ENCODE data around the gene SORCS1.

SORCS1 gene

DNA sequence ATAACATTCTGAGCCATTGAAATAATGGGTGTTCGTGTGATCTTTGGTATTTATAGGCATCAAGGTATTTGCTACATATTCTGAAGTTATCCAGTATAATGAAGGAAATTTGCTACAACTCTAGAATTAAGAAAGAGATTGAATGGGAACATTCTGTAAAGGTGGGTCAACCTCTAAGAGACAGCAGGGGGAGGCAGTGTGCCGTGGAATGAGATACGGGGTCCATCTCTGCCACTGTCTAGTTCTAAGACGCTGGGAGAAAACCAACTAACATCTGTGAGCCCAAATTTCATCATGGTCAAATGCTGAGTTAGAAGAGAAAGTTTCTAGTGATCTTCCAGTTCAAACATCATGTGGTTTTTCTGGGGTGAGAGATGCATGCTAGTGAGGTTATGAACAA lies 368.9 kb downstream of the SORCS1 start:
- DNase-seq: no peak

DNA sequence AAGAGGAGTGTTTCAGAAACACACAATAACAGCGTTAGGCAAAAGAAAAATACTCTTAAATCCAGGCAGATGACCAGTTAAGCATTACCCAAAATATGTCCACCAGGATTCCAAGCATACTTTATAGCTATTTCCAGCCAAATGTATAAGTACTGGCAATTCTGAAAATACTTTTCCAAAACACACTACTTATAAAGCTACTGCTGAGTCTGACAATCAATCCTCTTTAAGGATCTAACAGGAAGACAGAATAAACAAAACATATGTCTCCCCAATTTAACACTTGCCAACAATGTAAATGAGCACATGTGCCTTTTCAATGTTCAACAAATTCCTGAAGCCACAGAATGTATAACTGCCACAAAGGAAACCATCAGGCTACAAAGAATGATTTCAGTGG lies 370.9 kb downstream of the SORCS1 start:
- no peak for DNase-seq

DNA sequence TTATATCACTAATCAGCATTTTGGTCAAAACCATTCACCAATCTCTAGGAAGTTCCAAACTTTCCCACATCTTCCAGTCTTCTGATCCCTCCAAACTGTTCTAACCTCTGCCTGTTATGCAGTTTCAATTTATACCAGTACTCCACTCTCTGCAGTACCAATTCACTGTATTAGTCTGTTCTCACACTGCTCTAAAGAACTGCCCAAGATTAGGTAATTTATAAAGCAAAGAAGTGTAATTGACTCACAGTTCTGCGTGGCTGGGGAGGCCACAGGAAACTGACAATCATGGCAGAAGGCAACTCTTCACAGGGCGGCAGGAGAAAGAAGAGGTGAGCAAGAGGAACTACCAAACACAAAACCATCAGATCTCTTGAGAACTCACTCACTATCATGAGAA lies 374.9 kb downstream of the SORCS1 start:
- no peak for DNase-seq

DNA sequence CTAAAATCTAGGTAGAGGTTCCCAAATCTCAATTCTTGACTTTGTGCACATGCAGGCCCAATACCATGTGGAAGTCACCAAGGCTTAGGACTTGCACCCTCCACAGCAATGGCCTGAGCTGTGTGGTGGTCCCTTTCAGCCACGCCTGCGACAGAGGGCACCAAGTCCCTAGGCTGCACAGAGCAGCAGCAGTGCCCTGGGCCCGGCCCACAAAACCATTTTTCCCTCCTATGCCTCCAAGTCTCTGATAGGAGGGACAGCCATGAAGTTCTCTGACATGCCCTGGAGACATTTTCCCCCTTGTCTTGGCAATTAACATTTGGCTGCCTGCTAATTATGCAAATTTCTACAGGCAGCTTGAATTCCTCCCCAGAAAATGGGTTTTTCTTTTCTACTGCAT lies 375.5 kb downstream of the SORCS1 start:
- DNase-seq: no peak

DNA sequence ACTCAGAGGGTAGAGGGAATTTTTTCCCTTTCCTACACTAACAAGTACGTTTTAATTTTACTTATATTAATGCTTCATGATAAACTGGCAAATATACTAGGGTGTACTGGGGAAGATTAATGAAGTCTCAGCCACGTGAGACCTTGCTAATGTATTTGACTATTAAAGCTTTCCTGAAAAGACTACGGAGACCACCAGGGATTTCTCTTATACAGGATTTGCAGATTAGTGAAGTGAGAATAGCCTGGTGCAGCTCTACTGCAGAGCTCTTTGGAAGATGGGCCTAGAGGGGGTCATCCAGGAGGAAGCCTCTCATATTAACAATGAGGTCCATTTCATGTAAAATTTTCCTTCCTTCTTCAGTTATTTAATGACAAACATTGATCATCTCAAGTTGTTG lies 379.0 kb downstream of the SORCS1 start:
- DNase-seq: no peak

DNA sequence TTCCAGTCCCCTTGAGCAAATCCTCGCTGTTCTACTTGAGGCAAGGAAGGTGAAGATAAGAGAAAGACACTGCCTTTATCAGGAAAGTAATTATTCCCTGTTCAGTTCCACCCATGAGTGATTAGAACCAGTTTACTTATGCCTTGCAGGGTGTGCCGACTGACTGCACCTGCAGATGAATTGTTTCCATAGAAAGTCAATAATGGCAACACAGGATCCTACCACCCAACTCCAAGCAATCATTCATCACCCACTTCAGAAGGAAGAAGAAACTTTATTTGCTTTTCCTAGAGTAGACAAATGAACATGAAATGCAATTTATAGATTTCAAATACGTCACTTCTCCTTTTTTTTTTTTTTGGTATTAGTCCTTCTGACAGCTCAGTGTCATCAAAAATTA lies 383.9 kb downstream of the SORCS1 start:
- DNase-seq: no peak

DNA sequence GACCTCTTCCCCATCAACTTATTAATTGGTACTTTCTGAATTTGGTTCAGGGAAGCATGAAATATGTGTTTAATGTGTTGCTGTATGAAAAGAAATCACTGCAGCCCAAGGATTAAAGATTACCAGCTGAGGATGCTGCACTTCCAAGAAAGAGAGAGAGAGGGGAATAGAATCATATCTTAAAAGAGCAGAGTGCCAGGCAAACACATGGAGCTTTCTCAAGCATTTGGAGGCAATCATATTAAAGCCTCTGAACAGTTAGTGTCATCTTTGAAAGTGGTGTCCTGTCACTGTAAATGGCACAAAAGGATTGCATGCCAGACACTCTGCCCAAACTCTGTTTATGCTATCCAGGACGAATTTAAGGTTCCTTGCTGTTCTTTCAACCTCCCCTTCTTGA lies 386.7 kb downstream of the SORCS1 start:
- DNase-seq: no peak

DNA sequence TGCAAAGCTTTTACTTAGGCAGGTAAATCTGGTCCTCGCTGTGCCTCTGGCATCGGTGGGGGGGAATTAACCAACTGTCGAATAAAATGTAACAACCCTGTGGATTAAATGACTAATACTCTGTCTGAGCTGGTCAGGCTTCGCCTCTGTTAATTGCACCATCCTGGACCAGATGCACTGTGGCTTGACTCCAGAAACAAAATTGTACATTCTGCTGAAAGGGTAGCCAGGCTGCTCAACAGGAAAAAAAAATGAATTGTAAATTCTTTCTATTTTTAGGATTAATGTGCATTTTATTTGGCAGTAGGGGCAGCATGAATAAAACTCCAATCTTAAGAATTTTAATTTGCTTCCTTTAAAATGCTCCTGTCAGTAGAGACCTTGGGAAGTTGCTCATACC lies 389.4 kb downstream of the SORCS1 start:
- no peak for DNase-seq

DNA sequence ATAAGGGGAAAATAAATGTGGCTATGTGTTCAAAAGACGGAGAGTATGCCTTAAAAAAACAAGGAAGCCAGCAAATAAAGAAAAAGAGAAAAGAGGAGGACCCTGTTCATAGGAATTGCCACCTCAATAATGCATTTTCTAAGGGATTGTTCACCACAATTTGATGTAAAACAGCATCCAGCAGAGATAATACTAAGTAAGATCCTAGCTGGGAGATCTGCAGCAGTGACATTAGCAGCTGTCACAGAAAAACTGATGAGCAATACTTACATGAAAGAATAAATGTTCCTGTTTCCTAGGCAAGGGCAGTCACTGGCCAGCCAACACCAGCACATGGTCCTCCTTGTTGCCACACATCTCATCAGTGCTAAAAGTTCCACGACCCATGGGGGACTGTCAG lies 391.5 kb downstream of the SORCS1 start:
- DNase-seq: no peak

DNA sequence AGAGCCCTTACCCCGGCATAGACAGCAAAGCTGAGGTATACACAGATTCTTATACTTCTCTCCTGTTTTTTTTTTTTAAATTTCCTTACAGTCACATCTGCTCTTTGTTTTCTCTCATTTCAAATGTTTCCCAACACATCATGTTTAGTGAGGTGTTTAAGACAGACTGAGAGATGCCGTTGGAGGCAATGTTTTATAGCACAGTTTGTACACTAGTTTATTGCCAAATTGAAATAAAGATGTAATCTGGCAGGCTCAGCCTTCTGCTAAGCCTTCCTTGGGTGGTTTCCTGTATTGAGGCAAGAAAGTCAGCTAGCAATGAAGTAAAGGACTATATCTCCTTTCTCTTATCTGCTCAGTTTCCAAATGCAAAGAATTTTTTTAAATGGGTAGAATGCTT lies 393.4 kb downstream of the SORCS1 start:
- DNase-seq: no peak

DNA sequence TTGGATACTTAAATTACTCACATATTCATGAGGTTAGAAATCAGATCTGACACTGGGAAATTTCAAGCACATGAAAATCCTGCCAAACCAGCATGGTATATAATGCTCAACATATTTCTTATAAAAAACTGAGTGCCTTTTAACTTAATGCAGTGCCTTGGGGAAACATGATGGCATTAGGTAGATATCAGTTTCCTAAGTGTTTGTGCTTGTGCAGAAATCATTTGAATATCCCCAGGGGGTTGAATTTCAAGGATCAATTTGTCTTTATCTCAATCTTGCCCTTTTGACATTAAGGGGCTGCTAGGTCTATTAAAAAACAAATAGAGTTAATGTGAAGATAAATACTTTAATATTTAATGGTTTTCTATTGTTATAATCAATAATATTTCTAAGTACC lies 396.3 kb downstream of the SORCS1 start:
- DNase-seq: no peak

DNA sequence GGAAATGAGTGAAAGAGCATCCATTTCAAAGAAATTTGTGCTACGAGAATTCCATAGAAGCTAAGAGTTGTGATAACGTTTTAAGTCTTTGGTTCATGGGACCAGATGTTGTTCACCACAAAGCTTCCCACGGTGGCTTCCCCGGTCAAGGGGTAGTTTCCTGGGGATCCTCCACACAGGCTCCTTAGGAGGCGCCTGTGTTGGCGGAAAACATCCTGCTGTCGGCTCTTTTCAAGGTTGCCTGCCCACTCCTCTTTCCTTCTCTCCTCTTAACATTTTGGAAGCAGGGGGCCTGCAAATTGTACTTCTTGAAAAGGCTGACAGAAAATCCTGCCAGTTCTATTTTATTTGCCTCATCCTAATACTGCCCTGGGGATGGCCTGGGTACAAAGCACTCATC lies 398.6 kb downstream of the SORCS1 start:
- DNase-seq: no peak

DNA sequence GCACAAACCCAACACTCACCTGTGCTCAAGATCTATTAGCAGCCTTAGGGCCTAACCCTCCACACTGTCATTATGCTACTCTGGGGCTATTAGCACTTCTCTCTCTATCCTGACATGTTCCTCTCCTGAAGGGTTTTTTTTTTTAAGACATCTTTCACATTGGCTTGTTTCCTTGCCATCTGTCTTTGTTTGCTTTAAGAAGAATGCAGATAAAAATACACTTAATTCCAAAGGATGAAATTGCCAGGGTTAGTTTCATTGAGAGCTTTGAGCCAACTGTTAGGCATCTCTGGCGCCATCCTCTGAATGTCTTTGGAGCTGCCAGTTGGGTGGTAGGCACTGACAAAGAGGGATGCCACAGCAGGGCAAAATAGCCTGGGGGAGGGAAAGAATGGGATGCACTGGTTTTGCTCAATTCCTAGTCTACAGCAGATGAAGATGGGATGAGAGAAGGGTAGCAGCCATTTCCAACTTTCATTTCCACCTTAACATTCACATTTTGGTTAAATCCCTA lies 399.2 kb downstream of the SORCS1 start:
- no peak for DNase-seq

DNA sequence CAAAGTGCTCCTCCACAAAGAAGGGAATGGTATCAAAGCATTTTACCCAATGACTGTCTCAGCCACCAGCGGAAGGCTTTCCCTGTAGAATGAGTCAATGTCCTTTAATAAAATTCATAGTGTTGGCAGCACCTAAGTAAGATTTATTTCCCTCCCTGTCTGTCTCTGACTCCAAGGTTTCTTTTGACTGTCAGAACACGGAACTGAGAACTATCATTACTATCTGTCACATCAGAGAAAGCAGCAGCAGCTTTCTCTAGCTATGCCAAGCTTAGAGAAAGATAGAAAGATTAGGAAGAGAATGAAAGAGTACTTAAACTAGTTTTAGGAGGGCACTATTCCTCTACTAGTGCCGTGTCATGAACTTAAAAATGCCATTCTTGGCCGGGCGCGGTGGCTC lies 400.1 kb downstream of the SORCS1 start:
- no peak for DNase-seq

DNA sequence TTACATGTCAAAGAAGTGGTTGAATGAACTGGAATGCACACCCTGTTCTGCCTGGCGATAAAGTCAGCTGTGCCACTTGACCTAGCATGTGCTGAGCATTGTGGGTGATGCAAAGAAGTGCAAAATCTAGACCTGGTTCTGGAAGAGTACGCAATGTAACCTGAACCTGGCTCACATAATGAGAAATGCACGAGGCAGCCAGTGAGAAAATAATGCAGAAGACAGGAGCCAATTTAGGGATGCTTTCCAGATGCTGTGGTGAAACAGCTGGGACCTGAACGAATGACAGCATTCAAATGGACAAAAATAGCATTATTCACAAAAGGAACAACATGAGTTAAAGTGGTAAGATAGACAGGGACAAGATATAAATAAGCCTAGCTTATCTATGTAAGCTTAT lies 402.6 kb downstream of the SORCS1 start:
- no peak for DNase-seq

DNA sequence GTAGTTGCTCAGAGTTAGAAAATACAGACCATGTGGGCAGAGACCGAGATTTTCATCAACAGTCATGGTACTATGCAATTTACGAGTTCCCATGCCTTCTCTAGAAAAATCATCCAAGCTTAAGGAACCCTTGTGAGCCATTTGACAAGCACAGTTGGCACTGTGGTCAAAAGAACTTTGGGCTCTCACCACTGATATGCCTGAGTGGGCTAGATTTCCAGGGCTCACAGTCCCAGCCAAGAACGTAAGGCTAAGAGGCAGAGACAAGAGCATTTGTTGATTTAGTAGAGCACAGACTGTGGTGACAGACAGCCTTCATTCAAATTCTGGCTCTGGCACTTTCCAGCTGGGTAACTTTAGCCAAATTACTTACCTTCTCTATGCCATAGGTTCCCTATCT lies 407.0 kb downstream of the SORCS1 start:
- DNase-seq: no peak

DNA sequence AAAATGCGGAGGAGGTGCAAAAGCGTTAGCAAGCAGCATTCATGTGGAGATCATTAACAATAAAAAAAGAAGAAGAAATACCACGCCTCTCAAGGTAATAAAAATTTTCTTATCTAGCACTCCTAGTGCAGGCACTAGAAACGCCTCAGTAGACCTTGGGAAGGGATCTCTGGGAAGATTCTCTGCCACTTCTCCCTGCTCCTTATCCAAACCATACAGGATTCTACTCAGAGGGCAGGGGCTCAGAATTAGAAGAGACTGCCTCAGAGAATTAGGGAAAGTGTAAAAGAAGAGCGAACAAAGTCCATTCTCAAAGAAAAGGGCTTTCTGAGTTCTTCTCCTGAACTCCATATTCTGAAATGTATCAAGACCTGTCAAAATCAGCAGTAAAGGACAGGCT lies 413.4 kb downstream of the SORCS1 start:
- no peak for DNase-seq

DNA sequence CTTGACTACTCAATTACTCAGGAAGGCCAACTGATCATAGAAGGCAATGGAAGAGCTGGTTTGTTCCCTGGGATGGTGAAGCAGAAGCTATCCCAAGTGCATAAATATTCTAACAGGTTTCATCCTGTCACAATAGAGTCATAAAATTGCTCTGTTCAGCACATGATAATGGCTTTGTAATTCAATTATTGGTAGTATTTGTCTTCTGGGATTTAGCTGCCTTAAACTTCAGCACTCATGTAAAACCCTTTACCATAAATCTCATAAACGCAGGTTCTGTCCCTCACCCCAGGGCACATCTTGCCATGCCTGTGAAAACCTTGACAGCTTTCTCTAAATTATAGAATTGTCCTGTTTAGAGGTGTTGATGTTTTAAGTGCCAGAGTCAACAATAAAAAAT lies 417.6 kb downstream of the SORCS1 start:
- DNase-seq: no peak

DNA sequence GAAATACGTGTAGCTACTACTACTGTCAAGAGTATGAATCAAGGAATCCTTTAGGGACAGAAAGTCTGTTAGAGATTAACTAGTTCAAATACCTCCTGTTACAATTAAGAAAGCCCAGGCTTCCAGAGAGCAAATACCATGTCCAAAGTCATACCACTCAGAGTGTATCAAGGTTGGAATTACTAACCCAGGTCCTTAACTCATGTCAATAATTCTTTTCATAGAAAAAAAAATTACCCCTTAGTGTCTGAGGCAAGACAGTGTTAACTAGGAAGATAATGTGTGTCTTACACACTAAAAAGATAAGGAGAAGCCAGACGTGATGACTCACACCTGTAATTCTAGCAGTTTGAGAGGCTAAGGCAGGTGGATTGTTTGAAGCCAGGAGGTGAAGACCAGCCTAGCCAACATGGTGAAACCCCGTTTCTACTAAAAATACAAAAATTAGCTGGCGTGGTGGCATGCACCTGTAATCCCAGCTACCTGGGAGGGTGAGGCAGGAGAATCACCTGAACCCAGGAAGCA lies 423.4 kb downstream of the SORCS1 start:
- no peak for DNase-seq

DNA sequence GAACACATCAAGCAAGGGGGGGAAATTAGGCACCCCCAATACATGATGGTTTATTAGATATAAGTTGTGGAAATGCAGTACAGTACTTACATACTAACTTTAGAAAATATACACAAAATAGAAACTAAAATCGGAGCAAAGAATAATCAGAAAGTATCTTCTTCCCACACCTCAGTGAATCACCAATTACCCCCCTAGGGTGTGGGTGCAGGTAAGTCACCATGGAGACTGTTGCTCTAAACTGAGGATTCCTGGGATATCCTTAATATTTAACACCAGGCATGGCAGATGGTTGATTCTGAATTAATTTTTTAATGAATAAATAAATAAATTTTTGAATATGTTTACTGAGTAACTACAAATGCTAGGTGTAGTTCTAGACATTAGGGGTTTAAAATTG lies 424.4 kb downstream of the SORCS1 start:
- no peak for DNase-seq

DNA sequence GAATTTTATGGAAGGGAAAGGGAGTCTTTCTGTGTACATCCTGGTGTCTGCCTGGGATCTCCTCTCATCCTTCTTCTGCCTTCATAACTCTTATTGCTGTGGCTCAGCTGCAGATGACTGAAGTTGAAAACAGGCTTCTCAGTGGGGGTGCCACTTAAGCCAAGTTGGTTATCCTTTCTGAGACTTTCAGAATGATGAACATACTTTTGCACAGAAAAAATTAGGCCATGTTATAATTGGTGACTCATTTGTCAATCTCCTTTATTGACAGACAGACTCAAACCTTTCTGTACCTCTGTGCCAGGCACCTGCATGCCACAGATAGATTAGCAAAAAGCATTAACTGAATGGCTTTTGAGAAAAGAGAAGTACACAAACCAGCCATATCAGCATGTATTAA lies 430.3 kb downstream of the SORCS1 start:
- no peak for DNase-seq

DNA sequence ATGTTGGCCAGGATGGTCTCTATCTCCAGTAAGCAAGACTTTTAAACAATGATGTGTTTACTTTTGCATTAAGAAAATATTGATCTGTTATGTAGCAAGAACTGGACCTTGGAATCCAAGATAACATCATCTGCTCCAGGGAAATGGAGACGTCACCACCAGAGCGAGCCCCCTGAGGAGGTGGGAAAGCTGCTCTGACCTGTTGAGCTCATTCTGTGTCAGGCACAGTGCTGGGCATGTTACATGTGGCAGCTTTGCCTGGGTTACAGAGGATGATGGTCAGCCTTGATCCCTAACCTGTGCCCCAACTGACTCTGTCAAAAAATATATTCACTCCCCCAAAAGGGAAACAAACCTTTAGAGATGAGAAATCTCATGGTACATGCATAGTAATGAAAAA lies 436.3 kb downstream of the SORCS1 start:
- DNase-seq: no peak

DNA sequence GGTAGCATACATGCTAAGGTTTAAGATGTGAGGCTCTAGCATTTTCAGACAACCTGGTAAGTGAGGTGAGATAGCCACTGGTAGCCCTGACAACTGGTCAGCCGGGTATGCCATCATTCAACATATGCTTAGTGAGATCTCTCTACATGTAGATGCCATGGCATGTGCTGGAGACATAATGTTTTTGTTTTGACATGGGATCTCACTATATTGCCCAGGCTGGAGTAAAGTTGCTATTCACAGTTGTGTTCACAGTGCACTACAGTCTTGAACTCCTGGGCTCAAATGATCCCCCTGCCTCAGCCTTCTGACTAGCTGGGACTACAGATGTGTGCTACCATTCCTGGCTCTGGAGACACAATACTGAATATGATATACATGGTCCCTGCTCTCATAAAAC lies 437.3 kb downstream of the SORCS1 start:
- DNase-seq: no peak

DNA sequence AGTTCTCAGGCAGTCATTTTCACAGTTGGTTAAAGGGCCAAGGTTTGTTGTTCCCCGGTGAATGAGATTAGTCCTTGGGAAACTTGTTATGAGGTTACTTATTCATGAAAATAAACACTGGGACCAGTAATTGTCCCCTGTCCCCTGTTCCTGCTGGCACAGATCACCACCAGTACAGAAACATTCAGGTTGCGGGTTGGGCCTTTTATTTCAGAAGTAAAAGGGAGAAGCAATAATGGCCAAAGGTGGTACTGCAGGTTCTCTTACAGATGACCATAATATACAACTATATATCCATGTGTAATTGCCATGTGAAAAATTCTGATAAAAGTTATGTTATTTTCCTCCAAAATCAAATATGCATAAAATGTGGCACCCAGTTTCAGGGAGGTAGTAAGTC lies 442.0 kb downstream of the SORCS1 start:
- DNase-seq: no peak

DNA sequence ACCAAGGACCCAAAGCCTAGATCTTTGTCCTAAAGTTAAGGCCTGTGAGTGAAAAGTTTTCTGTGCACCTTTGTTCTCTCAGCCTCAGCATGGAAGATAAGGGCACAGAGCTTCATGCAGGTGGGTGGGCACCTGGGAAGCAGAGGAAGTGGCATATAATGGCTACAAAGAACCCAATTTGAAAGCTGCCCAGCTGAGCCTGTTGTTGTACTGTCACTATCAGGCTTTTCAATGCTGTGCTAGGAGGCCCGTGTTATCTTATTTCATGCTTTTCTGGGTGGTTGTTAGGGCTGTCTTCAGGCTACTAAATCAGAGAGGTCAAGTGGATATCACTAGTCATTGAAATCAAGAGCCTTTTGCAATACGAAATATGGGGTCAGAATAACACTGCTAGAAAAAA lies 443.8 kb downstream of the SORCS1 start:
- no peak for DNase-seq

DNA sequence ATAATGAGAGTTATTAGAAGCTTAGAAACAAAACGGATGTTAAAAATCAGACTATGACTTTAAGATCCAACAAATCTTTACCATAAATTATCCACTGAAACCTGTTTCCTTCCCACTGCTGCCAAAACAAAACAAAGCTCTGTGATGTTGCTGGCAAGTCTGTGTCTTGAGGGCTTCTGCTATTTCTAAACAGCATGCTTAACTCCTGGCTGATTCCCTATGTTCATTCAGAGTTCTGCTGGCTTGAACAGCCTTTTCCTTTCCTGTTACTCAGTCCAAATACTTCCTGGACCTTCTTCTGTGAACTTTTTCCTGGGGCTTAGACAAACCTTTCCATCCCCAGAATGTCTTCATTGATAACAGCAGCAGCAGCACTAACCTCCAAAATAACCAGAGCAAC lies 448.1 kb downstream of the SORCS1 start:
- DNase-seq: no peak

Data from NCI-H2029 treated with DMSO at 0.1 percent for 48 hours (cell line).